Cardiac fibroblast (primary cell): ENCODE measurements around the gene KANSL1.

Source experiments
- DNase-seq, 2 donors: peaks; one replicate each; pipeline versions ENCODE4 v3.0.0 to v3.0.0-alpha.2; 2010; ENCODE audit warnings: low read depth in 2 of 2
- H3K4me3 ChIP-seq, 2 donors: replicated peaks in 1 of 2; 1 replicate in 1 of 2; 2 replicates in 1 of 2; pipeline ENCODE4 v1.5.1; 2011; ENCODE audit warnings: low read depth in 2 of 2, low read length in 2 of 2, mild to moderate bottlenecking in 2 of 2, moderate library complexity in 1 of 2
- TF ChIP-seq, protein P1 (sequence below): IDR thresholded peaks from one replicate; pipeline ENCODE4 v1.5.1; 2011; ENCODE audit warnings: low read depth, mild to moderate bottlenecking, low read length, inconsistent platforms

Gene KANSL1

DNA sequence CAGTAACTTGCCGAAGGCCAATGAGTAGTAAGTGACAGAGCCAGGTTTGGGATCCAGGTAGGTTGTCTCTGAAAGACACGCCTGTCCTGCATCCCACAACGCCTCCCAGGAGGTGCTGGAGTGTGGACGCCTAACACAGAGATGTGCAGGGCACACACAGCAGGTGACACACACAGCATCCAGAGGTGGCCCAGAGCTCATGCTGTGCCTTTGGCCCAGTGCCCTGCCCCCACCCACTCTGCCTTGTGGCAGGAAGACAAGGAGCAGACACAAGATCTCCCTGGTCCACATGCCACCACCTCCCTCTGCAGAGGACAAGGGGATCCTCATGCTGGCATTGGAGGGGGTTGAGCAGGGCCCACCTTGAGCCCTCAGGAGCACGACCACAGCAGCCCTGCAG, 208.9 kb downstream of the KANSL1 start:
- no peak overlapping the region for H3K4me3 ChIP-seq
- TF ChIP-seq, protein P1, sequence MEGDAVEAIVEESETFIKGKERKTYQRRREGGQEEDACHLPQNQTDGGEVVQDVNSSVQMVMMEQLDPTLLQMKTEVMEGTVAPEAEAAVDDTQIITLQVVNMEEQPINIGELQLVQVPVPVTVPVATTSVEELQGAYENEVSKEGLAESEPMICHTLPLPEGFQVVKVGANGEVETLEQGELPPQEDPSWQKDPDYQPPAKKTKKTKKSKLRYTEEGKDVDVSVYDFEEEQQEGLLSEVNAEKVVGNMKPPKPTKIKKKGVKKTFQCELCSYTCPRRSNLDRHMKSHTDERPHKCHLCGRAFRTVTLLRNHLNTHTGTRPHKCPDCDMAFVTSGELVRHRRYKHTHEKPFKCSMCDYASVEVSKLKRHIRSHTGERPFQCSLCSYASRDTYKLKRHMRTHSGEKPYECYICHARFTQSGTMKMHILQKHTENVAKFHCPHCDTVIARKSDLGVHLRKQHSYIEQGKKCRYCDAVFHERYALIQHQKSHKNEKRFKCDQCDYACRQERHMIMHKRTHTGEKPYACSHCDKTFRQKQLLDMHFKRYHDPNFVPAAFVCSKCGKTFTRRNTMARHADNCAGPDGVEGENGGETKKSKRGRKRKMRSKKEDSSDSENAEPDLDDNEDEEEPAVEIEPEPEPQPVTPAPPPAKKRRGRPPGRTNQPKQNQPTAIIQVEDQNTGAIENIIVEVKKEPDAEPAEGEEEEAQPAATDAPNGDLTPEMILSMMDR = no peak
- no peak for DNase-seq

GRCh38 chr17:45983614-45984310, 209.5 kb downstream of the KANSL1 start:
- no peak for DNase-seq
- H3K4me3 ChIP-seq = no peak overlapping the region
- TF ChIP-seq, protein P1 = no peak

- TF ChIP-seq, protein P1 = no peak
- DNase-seq = no peak
- H3K4me3 ChIP-seq = no peak overlapping the region
Observed at GRCh38 chr17:45982791-45983613, 210.2 kb downstream of the KANSL1 start.

GRCh38 chr17:45981306-45981705, 211.9 kb downstream of the KANSL1 start:
- DNase-seq = no peak
- TF ChIP-seq, protein P1 = no peak
- H3K4me3 ChIP-seq = no peak overlapping the region

- H3K4me3 ChIP-seq = no peak overlapping the region
- TF ChIP-seq, protein P1 = no peak
- DNase-seq = no peak
Observed at GRCh38 chr17:45980855-45981254, 212.4 kb downstream of the KANSL1 start.
